Osteoblast (primary cell): ENCODE data around the gene MYO3A. TPM values are rescaled to one million over a fixed set of nuclear protein-coding genes. Genes with fewer than 3 reads are reported as not detected.

Source experiments
- DNase-seq: peaks from one replicate; pipeline ENCODE4 v3.0.0; 2011; ENCODE audit warnings: low spot score, mixed read lengths; ENCODE audit not compliant: insufficient read length; ENCODE audit errors: missing footprints
- H2AFZ ChIP-seq: 2 replicates; pipeline ENCODE4 v1.6.0; 2011; ENCODE audit warnings: mild to moderate bottlenecking, low read length
- H3K27ac ChIP-seq: 2 replicates; pipeline ENCODE4 v1.5.1; 2011; ENCODE audit warnings: mild to moderate bottlenecking, low read depth, low read length, moderate library complexity
- H3K27me3 ChIP-seq: 2 replicates; pipeline ENCODE4 v1.6.0; 2012; ENCODE audit warnings: mild to moderate bottlenecking, control low read depth, inconsistent platforms, low read length, moderate library complexity; ENCODE audit not compliant: insufficient read depth
- H3K36me3 ChIP-seq: 2 replicates; pipeline ENCODE4 v1.5.1; 2011; ENCODE audit warnings: mild to moderate bottlenecking, low read length, control low read depth, moderate library complexity; ENCODE audit not compliant: insufficient read depth
- H3K4me1 ChIP-seq: 2 replicates; pipeline ENCODE4 v1.5.1; 2011; ENCODE audit warnings: mild to moderate bottlenecking, low read length, control low read depth, moderate library complexity; ENCODE audit not compliant: insufficient read depth
- H3K4me2 ChIP-seq: 2 replicates; pipeline ENCODE4 v1.6.0; 2011; ENCODE audit warnings: mild to moderate bottlenecking, low read length; ENCODE audit not compliant: insufficient read depth
- H3K4me3 ChIP-seq: fragments of 200-600 bp; sonication (generic); 3 replicates; pipeline ENCODE4 v1.5.1; 2012; ENCODE audit warnings: mild to moderate bottlenecking, low read length, inconsistent platforms; ENCODE audit not compliant: insufficient read depth
- H3K79me2 ChIP-seq: 2 replicates; pipeline ENCODE4 v1.6.0; 2012; ENCODE audit warnings: mild to moderate bottlenecking, low read length, control low read depth, inconsistent platforms; ENCODE audit not compliant: insufficient read depth
- H3K9me3 ChIP-seq: 2 replicates; pipeline ENCODE4 v1.5.1; 2011; ENCODE audit warnings: low read depth, low read length, control low read depth
- H4K20me1 ChIP-seq: 2 replicates; pipeline ENCODE4 v1.6.0; 2012; ENCODE audit warnings: mild to moderate bottlenecking, low read length, control low read depth; ENCODE audit not compliant: insufficient read depth
- CTCF ChIP-seq: IDR thresholded peaks from 2 replicates; pipeline ENCODE4 v1.5.1; 2011; ENCODE audit warnings: mild to moderate bottlenecking, low read depth, low read length, moderate library complexity; ENCODE audit errors: extremely low read depth
- total RNA-seq: library from RNA; depleted of rRNA; stranded (reverse); fragments of >200 nt; gene quantifications from 2 replicates; pipeline ENCODE4 v1.2.3, GENCODE V29; 2012

MYO3A gene
- total RNA-seq, 1 donor, result not detected

- no peak overlapping the region for H3K4me3 ChIP-seq
- no peaks in the 10 kb centered on the region for H3K36me3 ChIP-seq
- H4K20me1 ChIP-seq, result no peaks in the 10 kb centered on the region
- no peak overlapping the region for H3K4me2 ChIP-seq
- no peak for DNase-seq
- no peak overlapping the region for H3K27ac ChIP-seq
- no peaks in the 10 kb centered on the region for H3K79me2 ChIP-seq
- no peaks in the 10 kb centered on the region for H3K4me1 ChIP-seq
- TF ChIP-seq CTCF, result no peak
- no peaks in the 10 kb centered on the region for H3K27me3 ChIP-seq
- H2AFZ ChIP-seq, result no peak overlapping the region
- H3K9me3 ChIP-seq, result no peaks in the 10 kb centered on the region
Measured at GRCh38 chr10:26015092-26015491, 81.1 kb downstream of the MYO3A start.

GRCh38 chr10:26022831-26023230, 88.8 kb downstream of the MYO3A start:
- Histone ChIP-seq H3K9me3 (no peaks in the 10 kb centered on the region), H3K36me3 (no peaks in the 10 kb centered on the region), H3K27ac (no peak overlapping the region), H3K79me2 (no peaks in the 10 kb centered on the region), H3K4me1 (no peaks in the 10 kb centered on the region), H3K4me3 (no peak overlapping the region), H3K4me2 (no peak overlapping the region), H3K27me3 (no peaks in the 10 kb centered on the region), H2AFZ (no peak overlapping the region), H4K20me1 (no peaks in the 10 kb centered on the region)
- DNase-seq, result no peak
- no peak for TF ChIP-seq CTCF

GRCh38 chr10:26024303-26024702, 90.3 kb downstream of the MYO3A start:
- Histone ChIP-seq H3K9me3 (no peaks in the 10 kb centered on the region), H3K27ac (no peak overlapping the region), H3K79me2 (no peaks in the 10 kb centered on the region), H3K4me1 (no peaks in the 10 kb centered on the region), H3K27me3 (no peaks in the 10 kb centered on the region), H2AFZ (no peak overlapping the region), H4K20me1 (no peaks in the 10 kb centered on the region), H3K4me3 (no peak overlapping the region), H3K36me3 (no peaks in the 10 kb centered on the region), H3K4me2 (no peak overlapping the region)
- no peak for DNase-seq
- no peak for TF ChIP-seq CTCF

- Histone ChIP-seq H3K36me3 (no peaks in the 10 kb centered on the region), H2AFZ (no peak overlapping the region), H3K9me3 (no peaks in the 10 kb centered on the region), H3K79me2 (no peaks in the 10 kb centered on the region), H3K27ac (no peak overlapping the region), H3K27me3 (no peaks in the 10 kb centered on the region), H3K4me1 (no peaks in the 10 kb centered on the region), H4K20me1 (no peaks in the 10 kb centered on the region), H3K4me2 (no peak overlapping the region), H3K4me3 (no peak overlapping the region)
- TF ChIP-seq CTCF, result no peak
- DNase-seq, result no peak
Measured at GRCh38 chr10:26025523-26025922, 91.5 kb downstream of the MYO3A start.
